NCI-H1092 treated with DMSO at 0.1 percent for 48 hours (cell line): ENCODE measurements around the gene LRWD1.

Experiments used
- DNase-seq: peaks from one replicate; lab custom pipeline; 2025; lab: John Stamatoyannopoulos, UW

The LRWD1 gene

GRCh38 chr7:102464577-102465280 lies at the start of gene LRWD1, which contains the start of gene ALKBH4:
LRWD1 (plus strand) TSS chr7:102464984; CDS start chr7:102465081, 97 bp downstream.
ALKBH4 (minus strand) TSS chr7:102464863; CDS start chr7:102464836, 27 bp downstream.
- peak; percentile 93 for DNase-seq

- no peak for DNase-seq
Observed at GRCh38 chr7:102415685-102416225, 49.0 kb upstream of the LRWD1 start.

DNA sequence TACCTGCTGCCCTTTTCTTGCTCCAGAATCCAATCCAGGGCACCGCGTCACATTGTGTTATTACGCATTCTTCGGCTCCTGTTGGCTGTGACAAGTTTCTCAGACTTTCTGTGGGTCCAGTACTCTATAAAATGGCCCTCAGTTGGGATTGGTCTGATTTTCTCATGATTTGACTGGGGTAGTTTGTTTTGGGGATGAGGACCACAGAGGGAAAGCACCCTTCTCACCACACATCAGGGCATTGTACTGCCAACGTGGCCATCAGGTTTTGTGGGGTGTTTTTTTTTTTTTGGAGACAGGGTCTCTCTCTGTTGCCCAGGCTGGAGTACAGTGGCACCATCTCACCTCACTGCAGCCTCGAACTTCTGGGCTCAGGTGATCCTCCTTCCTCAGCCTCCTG lies 48.4 kb upstream of the LRWD1 start:
- DNase-seq = no peak

DNA sequence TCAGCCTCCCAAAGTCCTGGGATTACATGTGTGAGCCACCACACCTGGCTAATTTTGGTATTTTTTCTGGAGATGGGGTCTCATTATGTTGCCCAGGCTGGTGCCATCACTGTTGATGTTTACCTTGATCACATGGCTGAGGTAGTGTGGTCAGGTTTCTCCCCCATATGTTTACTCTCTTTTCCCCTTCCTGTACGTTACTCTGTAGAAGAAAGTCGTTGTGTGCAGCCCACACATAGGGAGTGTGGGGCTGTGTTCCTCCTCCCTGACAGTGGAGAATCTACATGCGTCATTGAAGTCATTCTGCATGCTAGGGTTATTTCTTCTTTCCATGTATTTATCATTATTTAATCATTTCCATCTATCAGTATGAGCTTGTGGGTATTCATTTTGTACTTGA lies 47.7 kb upstream of the LRWD1 start:
- DNase-seq = no peak

GRCh38 chr7:102418592-102418991 lies 46.2 kb upstream of the LRWD1 start:
- no peak for DNase-seq

- DNase-seq = no peak
Observed at GRCh38 chr7:102421706-102422240, 43.0 kb upstream of the LRWD1 start.

DNA sequence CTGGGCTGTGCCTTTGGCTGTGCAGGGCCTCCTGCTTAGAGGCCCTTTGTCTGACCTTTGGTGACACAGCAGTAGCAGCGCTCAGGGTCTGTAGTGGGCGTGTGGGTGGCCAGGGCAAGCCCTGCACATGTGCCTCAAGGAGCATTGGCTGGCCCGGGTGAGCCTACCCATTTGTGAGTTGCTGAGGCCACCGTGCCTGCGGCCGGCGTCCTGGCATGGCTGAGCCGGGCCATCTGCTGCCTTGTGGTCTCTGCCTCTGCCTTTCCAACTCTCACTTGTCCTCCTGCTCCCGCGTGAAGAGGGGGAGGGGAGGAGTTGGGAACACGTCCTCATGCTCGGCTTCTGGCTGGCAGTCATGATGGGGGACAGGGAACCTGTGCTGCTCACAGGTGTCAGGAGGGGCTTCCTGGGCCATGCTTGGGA lies 40.6 kb upstream of the LRWD1 start:
- no peak for DNase-seq

DNA sequence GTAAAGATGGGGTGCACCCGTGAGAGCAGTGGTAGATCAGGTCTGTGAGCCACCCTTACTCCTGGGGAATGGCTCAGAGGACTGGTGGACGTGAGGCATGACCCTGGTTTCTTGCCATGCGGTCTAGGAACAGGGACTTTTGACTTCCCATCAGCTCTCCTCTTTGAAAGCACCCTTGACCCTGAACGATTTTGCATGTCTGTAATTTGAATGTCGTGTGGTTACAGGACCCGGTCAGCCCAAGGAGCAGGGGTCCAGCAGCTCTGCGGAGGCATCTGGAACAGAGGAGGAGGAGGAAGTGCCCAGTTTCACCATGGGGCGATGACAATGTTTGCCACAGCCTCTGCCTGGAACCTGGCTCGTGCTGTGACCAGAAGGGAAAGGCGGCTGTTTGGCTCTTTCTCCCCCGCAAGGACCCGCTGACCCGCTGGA lies 40.0 kb upstream of the LRWD1 start:
- DNase-seq = no peak

GRCh38 chr7:102425639-102426267 lies 39.0 kb upstream of the LRWD1 start:
- DNase-seq = no peak

DNA sequence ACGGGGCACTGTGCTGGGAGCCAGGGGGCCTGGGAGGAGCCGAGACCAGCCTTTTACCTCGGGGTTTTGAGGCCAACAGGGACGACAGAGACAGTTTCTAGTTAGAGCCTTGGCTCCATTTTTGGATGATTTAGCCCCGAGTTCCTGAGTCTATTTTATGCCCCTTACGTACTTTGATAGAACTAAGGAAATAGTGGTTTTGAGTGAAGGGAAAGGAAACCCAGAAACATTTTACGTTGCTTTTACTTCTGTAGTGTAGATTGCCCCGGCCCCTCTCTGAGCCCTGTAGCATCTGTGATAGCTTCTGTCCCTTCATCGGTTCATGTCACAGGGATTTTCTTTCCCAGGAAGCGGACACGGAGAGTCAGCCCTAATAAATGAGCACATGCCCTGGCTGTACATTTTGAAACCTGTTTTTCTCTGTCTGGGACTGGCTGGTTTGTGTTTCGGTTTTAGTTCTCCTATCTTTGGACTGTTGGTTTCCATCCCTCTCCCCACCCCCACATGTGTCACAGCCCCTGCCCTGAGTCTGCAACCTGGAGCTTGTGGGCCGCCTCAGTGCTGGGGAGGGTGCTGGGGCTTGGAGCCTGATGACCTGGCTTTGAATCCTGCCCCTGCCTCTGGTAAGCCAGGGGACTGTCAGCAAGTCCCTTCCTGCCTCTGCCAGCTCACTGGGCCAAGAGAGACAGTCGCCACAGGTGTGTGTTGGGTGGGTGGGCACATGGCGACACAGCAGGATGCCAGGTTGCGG lies 38.3 kb upstream of the LRWD1 start:
- DNase-seq = no peak

DNA sequence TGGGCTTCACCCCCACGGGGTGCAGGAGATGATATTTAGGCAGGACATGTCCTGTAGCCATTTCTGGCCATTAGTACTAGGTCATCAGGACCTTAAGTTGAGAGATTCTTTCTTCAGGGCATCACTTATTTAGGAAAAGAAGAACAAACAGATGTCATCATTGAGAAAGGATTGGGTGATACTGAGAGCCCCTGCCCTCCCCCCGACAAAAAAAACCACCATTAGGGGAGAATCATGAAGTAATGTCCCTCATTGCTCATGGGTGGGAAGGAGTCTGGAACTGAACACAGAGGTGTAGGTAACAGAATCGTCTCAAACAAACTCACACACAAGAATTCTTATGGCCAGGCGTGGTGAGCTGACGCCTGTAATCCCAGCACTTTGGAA lies 37.8 kb upstream of the LRWD1 start:
- no peak for DNase-seq

DNA sequence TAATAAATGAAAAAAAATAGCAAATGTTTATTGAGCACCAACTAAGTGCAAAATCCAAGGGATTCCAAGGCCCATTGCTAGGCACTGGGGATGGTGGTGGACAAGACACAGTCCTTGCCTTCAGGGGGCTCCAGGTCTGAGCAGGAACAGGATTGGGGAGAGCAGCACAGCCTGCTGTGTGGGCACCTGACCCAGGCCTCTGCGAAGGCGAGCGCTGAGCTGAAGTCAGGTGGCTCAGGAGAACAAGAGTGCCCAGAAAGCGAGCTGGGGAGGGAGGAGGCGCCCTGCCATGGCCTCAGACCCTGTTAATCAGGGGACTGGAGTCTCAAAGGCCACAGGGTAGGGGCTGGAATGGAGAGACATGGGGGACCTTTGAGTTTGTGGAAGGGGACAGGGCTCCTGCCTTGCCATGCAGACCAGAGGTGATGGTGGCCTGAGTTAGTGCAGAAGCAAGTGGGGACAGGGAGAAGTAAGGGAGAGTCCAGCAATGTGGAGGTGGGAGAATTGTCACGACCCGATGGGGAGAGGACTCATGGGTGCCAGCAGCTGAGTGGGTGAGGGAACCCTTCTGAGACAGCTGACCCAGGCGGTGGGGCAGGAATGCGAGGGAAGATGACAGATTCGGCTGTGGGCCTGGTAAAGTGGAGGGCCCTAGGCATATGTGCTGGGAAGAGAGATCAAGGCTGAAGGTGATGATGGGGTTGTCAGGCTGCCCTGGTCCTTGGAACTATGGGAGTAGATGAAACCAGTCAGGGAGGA lies 35.5 kb upstream of the LRWD1 start:
- DNase-seq = no peak

DNA sequence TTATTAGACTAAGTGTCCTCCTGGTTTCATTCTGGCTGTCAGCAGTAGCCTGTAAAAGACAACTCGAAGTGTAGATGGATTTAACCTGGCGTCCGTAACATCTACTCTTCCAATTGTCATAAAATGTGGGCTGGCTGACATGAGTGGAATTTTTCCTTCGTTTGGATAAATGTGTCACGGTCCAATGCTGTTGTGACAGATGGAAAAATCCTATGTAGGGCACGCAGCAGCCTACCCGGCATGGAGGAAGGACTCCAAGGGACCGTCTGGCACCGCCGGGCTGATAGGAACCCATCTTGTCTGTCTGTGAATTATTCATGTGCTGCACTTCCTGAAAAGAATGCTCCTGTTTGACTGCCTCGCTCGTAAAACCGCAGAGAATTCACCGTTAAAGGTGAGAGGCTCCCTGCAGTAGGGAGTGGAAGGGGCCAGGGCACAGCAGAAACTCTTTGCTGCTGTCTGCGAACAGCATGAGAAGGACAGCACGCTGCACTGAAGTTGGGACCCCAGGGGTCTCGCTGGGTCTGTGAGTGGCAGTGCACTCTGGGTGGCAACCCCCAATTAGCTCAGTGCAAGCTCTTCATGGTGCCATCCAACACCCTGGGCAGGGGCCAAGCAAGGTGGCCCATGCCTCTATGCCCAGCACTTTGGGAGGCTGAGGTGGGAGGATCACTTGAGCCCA lies 33.0 kb upstream of the LRWD1 start:
- DNase-seq = peak; percentile 39

- DNase-seq = peak; percentile 9
Observed at GRCh38 chr7:102432442-102433218, 32.2 kb upstream of the LRWD1 start.

DNA sequence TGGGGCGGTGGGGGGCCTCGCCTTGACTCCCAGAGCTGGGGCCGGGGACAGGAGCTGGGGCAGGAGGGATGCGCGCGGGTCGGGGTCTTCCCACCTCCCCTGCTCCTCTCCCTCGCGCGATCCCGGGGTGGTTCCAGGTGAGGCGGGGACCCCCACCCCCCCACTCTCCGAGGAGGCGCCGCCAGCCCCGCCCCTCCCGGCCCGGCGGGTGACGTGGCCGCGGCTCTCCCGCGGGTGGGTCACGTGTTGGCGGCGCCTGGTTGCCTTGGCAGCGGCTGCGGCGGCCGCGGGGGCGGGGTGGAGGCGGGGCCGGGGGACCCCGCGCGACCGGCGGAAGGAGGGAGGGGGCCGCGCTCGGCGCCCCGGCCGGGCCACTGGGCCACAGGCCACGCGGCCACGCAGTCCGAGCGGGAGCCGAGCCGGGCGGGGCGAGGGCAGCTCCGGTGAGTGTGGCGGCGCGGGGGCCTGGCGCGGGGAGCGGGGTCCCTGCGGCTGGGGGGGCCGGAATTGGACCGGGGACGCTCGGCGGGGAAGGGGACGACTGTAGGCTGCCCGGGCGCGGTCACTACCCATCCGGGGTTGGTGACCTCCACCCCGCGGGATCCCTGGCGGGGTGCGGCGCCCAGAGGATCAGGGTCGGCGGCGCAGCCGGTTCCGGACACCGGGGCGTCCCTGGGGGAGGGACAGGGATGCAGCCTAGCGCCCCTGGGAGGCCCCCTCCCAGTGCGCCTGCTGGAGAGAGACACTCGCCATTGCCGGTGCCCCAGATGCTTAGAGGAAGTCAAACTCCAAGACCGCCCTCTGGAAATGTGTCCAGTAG lies 31.4 kb upstream of the LRWD1 start, which contains the start of gene ORAI2:
ORAI2 (plus strand) TSS at position 357 of the 820 bp plus-strand sequence. CDS start 5,382 bp downstream, outside the sequence.
- peak; percentile 60 for DNase-seq

- DNase-seq = peak; percentile 16
Observed at GRCh38 chr7:102434039-102434486, 30.7 kb upstream of the LRWD1 start.

- no peak for DNase-seq
Observed at GRCh38 chr7:102436118-102436517, 28.7 kb upstream of the LRWD1 start.

DNA sequence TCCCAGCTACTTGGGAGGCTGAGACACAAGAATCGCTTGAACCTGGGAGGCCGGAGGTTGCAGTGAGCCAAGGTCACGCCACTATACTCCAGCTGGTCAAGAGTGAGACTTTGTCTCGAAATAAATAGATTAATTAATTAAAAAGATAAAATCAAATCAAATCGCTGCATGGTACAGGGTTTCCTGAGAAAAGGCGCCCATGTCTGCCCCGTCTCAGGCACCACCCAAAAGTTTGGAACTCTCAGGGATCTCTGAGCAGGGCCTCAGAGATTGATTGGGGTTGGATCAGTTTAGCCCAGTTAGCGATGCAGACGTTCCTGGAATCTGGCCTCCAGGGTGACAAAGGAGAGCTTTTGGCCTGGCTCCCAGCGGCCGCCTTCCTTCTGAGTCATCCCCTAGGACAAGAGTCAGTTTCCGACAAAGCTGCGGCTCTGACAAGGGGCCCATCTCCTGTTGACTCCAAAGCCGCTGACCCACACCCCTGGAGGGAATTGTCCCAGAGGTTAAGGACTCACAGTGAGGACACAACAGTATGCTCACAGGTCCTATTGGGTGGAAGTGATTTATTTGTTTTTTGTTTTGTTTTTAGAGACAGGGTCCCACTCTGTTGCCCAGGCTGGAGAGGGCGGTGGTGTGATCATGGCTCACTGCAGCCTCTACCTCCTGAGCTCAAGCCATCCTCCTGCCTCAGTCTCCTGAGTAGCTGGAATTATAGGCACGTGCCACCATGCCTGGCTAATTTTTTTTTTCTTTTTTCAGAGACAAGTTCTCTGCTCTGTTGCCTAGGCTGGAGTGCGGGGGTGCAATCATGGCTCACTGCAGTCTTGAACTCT lies 24.6 kb upstream of the LRWD1 start:
- no peak for DNase-seq
